ENCODE results near the gene MFAP4. TPM values are rescaled to one million over a fixed set of nuclear protein-coding genes. Genes with fewer than 3 reads are reported as not detected.

The MFAP4 gene
- total RNA-seq, 1 donor, result 3.2 TPM

DNA sequence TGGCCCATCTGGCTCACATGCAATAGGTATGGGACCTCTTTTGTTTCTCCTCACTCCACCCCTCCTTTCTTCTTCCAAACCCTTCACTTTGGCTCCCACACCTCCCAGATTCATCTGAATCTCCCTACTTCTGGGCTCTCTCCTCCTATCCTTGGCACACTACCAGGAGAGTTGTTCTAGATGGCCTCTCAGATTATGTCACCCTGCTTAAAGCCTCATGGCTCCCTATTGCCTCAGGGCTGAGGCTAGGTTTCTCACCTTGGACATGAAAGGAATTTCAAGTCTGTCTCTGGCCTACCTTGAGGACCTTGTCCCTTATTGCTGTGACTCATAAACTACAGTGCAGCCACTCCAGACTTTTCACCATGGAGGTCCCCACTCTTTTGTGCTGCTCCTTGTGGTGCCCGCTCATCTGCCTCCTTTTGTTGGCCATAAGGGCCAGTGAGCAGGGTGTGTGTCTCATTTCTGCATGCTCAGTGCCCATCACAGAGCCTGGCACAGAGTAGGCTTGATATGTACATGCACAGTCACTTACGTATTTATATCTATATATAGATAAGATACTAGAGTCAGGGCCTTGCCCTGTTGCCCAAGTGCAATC lies 1.0 kb upstream of the MFAP4 start:
- DNase-seq (ENCODE audit: low read depth in 2 of 3, low spot score in 2 of 3), result no peak

- peak in 1 of 3 donors; percentile 31 for DNase-seq (ENCODE audit: low read depth in 2 of 3, low spot score in 2 of 3)
These were observed 700 bp downstream of the MFAP4 start for GRCh38 chr17:19386051-19386929.

DNA sequence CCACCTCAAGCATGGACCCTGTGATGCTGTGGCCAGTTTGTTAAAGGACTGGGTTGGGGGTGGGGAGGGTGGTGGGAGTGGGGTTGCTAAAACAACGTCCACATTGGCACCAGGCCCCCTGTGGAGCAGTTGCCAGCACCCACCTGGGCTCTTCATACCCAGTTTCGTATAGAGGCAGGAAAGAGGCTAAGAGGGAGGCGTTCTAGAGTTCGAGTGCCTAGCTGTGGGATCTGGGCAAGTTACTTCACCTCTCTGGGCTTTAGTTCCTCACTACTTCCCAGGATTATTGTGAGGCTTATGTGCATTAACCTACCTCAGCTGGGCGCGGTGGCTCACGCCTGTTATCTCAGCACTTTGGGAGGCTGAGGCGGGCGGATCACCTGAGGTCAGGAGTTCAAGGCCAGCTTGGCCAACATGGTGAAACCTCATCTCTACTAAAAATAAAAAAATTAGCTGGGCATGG lies 1.4 kb downstream of the MFAP4 start:
- no peak for DNase-seq (ENCODE audit: low read depth in 2 of 3, low spot score in 2 of 3)

GRCh38 chr17:19384723-19385391 lies 2.1 kb downstream of the MFAP4 start:
- DNase-seq (ENCODE audit: low read depth in 2 of 3, low spot score in 2 of 3), result peak in 2 of 3 donors; percentile 81 to 92

DNA sequence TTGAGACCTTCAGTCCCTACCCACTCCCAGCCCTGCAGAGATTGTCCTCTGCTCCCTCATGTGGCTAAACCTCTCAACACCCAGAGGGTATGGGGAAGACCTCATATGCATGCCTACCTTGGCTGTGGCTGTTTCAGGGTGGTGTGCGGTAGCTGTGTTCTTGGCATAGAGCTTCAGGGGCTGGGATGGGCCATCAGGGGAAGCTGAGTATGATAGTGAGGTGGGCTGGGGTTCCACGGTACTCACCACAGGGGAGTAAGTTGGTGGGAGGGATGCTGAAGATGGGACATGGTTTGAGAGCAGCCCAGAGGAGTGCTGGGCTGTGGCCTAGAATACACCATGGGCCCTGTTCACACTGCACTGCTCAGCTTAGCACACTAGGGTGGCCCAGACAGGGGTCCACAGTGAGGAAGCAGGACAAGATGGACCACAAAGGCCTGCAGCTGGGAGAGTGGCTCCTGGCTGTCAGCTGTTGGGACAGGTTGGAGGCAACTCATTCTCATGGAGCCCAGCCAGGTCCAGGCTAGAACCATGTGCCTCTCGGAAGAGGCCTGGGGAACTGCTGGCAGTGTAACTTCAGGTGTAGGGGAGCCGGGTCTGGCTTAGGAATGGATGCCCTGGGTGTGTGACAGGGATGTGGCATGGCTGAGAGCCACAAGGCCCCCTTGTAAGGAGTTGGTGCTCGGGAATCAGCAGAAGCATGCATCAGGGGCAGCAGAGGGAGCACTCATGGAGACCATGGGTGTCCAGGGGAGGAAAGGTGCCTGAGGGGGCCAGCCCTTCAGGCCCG lies 3.1 kb downstream of the MFAP4 start:
- DNase-seq (ENCODE audit: low read depth in 2 of 3, low spot score in 2 of 3), result no peak

DNA sequence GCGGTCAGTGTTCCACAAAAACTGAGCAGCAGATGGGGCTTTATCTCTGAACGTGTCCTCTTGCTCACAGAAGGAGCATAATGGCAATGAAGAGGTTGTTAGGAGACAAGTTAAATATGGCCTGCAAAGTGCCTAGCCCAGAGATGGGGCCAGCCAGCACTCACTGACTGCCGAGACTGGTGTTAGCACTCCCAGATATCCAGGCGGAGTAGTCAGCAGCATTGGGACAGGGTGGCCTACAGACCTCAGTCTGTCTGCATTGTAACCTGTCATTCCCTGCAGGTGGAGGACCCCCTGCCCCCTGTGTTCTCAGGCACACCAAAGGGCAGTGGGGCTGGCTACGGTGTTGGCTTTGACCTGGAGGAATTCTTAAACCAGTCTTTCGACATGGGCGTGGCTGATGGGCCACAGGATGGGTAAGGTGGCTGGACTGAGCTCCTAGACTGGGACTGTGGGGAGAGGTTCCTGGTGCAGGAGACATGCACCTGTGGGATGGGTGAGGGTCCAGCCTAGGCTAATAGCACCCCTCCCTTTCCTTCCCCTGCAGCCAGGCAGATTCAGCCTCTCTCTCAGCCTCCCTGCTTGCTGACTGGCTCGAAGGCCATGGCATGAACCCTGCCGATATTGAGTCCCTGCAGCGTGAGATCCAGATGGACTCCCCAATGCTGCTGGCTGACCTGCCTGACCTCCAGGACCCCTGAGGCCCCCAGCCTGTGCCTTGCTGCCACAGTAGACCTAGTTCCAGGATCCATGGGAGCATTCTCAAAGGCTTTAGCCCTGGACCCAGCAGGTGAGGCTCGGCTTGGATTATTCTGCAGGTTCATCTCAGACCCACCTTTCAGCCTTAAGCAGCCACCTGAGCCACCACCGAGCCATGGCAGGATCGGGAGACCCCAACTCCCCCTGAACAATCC lies 4.2 kb downstream of the MFAP4 start:
- DNase-seq (ENCODE audit: low read depth in 2 of 3, low spot score in 2 of 3), result no peak

DNA sequence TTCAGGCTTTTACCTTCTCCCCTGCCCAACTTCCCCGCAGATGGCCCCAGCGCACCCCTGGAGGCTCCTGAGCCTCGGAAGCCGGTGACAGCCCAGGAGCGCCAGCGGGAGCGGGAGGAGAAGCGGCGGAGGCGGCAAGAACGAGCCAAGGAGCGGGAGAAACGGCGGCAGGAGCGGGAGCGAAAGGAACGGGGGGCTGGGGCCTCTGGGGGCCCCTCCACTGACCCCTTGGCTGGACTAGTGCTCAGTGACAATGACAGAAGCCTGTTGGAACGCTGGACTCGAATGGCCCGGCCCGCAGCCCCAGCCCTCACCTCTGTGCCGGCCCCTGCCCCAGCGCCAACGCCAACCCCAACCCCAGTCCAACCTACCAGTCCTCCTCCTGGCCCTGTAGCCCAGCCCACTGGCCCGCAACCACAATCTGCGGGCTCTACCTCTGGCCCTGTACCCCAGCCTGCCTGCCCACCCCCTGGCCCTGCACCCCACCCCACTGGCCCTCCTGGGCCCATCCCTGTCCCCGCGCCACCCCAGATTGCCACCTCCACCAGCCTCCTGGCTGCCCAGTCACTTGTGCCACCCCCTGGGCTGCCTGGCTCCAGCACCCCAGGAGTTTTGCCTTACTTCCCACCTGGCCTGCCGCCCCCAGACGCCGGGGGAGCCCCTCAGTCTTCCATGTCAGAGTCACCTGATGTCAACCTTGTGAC lies 5.1 kb downstream of the MFAP4 start:
- no peak for DNase-seq (ENCODE audit: low read depth in 2 of 3, low spot score in 2 of 3)

- no peak for DNase-seq (ENCODE audit: low read depth in 2 of 3, low spot score in 2 of 3)
These were observed 5.6 kb downstream of the MFAP4 start for GRCh38 chr17:19381361-19381740.

DNA sequence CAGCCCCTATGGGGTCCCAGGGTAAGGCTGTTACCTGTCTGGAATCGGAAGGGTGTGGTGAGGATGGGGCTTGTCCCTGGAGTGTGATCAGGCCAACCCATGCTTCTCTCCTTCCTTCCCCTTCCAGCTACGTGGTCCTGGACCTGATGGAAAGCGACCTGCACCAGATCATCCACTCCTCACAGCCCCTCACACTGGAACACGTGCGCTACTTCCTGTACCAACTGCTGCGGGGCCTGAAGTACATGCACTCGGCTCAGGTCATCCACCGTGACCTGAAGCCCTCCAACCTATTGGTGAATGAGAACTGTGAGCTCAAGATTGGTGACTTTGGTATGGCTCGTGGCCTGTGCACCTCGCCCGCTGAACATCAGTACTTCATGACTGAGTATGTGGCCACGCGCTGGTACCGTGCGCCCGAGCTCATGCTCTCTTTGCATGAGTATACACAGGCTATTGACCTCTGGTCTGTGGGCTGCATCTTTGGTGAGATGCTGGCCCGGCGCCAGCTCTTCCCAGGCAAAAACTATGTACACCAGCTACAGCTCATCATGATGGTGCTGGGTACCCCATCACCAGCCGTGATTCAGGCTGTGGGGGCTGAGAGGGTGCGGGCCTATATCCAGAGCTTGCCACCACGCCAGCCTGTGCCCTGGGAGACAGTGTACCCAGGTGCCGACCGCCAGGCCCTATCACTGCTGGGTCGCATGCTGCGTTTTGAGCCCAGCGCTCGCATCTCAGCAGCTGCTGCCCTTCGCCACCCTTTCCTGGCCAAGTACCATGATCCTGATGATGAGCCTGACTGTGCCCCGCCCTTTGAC lies 6.3 kb downstream of the MFAP4 start:
- DNase-seq (ENCODE audit: low read depth in 2 of 3, low spot score in 2 of 3), result no peak

- DNase-seq (ENCODE audit: low read depth in 2 of 3, low spot score in 2 of 3), result no peak
These were observed 7.5 kb downstream of the MFAP4 start for GRCh38 chr17:19379361-19380065.

GRCh38 chr17:19378416-19379360 lies 8.3 kb downstream of the MFAP4 start, which contains the start of gene MAPK7:
Gene MAPK7, plus strand, starts transcription at chr17:19378498. Its CDS starts 403 bp downstream, at chr17:19378901.
- no peak for DNase-seq (ENCODE audit: low read depth in 2 of 3, low spot score in 2 of 3)

DNA sequence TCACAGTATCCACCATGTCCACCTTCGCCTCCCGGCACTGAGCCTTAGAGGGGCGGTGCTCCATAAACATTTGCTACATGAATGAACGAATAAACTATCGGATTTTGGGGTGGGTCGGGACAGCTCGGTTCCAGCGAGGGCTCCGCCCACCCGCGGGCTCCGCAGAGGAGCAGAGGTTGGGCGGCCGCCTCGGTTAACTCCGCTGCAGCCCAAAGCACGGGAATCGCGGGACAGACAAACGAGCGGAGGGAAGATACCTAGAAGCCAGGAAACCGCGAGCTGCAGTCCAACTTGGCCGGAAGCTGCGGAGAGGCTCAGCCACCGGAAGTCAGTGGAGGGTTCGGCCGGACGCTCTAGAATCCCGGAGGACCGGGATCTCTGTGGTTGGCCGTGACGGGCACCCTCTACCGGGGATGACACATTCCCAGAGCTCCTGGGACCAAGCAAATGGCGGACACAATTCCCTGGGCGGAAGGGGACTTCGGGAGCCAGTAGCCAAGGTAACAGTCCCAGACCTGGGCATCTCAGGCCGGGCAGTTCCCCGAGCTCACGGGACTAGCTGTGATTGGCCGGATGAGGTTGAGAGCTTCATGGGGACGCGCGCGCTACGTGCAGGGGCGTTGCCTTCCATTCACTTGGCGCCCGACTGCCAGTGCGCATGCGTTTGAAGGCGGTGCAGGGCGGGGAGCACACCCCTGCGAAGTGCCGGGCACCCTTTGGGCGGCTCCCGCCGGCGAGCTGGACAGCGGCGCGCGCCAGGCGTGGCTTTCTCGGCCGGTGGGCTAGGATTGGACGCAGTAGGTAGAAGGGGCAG lies 9.2 kb downstream of the MFAP4 start:
- DNase-seq (ENCODE audit: low read depth in 2 of 3, low spot score in 2 of 3), result peak; percentile 80 to 99 (median 98)

- DNase-seq (ENCODE audit: low read depth in 2 of 3, low spot score in 2 of 3), result no peak
These were observed 10.2 kb downstream of the MFAP4 start for GRCh38 chr17:19376811-19377210.

DNA sequence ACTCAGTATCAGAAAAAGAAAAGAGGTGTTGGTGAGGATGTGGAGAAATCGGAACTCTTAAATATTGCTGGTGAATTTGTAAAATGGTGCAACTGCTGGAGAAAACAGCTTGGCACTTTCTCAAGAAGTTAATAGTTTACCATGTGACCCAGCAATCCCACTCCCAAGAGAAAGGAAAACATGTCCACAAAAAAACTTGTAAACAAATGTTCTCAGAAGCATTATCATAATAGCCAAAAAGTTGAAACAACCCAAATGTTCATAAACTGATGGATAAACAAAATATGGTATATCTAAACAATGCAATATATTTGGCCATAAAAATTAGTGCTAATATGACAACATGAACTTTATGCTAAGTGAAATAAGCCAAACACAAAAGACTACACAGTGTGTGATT lies 11.3 kb downstream of the MFAP4 start:
- no peak for DNase-seq (ENCODE audit: low read depth in 2 of 3, low spot score in 2 of 3)

GRCh38 chr17:19374136-19374535 lies 12.9 kb downstream of the MFAP4 start:
- DNase-seq (ENCODE audit: low read depth in 2 of 3, low spot score in 2 of 3), result no peak

Data from hematopoietic multipotent progenitor cell (in vitro differentiated cells).